ENCODE data around the gene ANO2.

- no peak for TF ChIP-seq CTCF (IDR thresholded peaks at IDR 0.05)
- no peak for TF ChIP-seq POLR2A (IDR thresholded peaks at IDR 0.05)
- TF ChIP-seq POLR2AphosphoS5 (IDR thresholded peaks at IDR 0.05), result no peak
Measured at GRCh38 chr12:5615760-5616159, 329.3 kb downstream of the ANO2 start.

Measured in transverse colon (tissue), 4 donors.